CD4-positive, alpha-beta T cell treated with Interleukin-15 for 1 hour (primary cell): ENCODE data around the gene OAS2.

ENCODE experiments used
- DNase-seq: peaks from one replicate; pipeline ENCODE4 v3.0.0-alpha.2; 2020

Gene OAS2

GRCh38 chr12:113061061-113061694 is 82.9 kb downstream of the OAS2 start:
- no peak for DNase-seq
